CD14-positive monocyte (primary cell): Measurements from ENCODE around the gene LINC00632. TPM values are rescaled to one million over a fixed set of nuclear protein-coding genes. Genes with fewer than 3 reads are reported as not detected.

Source experiments
- DNase-seq, 3 donors: peaks; one replicate each; pipeline ENCODE4 v3.0.0-alpha.2; 2011 to 2022
- H2AFZ ChIP-seq: 2 replicates; pipeline ENCODE4 v1.6.0; 2012; ENCODE audit warnings: mild to moderate bottlenecking, low read depth, low read length, inconsistent platforms; ENCODE audit not compliant: insufficient read depth, poor library complexity, severe bottlenecking
- H3K27ac ChIP-seq, 2 donors: 1 replicate in 1 of 2; 2 replicates in 1 of 2; pipeline ENCODE4 v1.5.1; 2012 to 2013; ENCODE audit warnings: low read length in 2 of 2, control low read depth in 1 of 2, inconsistent platforms in 1 of 2, low read depth in 1 of 2, mild to moderate bottlenecking in 1 of 2
- H3K27me3 ChIP-seq, 2 donors: one replicate each; pipeline versions ENCODE4 v1.6.0 to v1.6.1; 2011 to 2013; ENCODE audit warnings: low read length in 2 of 2; ENCODE audit not compliant: control insufficient read depth in 2 of 2, insufficient read depth in 2 of 2
- H3K36me3 ChIP-seq, 2 donors: replicated peaks in 1 of 2; 1 replicate in 1 of 2; 2 replicates in 1 of 2; pipeline versions ENCODE4 v1.5.1 to v1.6.1; 2012 to 2013; ENCODE audit warnings: low read length in 2 of 2, control low read depth in 1 of 2, inconsistent platforms in 1 of 2, mild to moderate bottlenecking in 1 of 2; ENCODE audit not compliant: insufficient read depth in 2 of 2, control insufficient read depth in 1 of 2
- H3K4me1 ChIP-seq, 2 donors: 1 replicate in 1 of 2; 2 replicates in 1 of 2; pipeline versions ENCODE4 v1.5.1 to v1.6.1; 2012 to 2013; ENCODE audit warnings: low read length in 2 of 2, control low read depth in 1 of 2, inconsistent platforms in 1 of 2, mild to moderate bottlenecking in 1 of 2, moderate library complexity in 1 of 2; ENCODE audit not compliant: insufficient read depth in 2 of 2, control insufficient read depth in 1 of 2
- H3K4me2 ChIP-seq: replicated peaks from 2 replicates; pipeline ENCODE3; 2012; ENCODE audit warnings: low read length, moderate library complexity, mild to moderate bottlenecking; ENCODE audit not compliant: poor library complexity, severe bottlenecking; ENCODE audit errors: extremely low read depth
- H3K4me3 ChIP-seq, 3 experiments: fragments of 200-600 bp in 1 of 3; sonication (generic) in 1 of 3; replicated peaks in 1 of 3; 1 replicate in 2 of 3; 2 replicates in 1 of 3; pipeline ENCODE4 v1.5.1; 2011 to 2013; ENCODE audit warnings: low read length in 3 of 3, mild to moderate bottlenecking in 3 of 3, control low read depth in 2 of 3, low read depth in 2 of 3, inconsistent platforms in 1 of 3, moderate library complexity in 1 of 3
- H3K79me2 ChIP-seq: 2 replicates; pipeline ENCODE4 v1.6.0; 2012; ENCODE audit warnings: mild to moderate bottlenecking, control low read depth, inconsistent platforms, low read length, moderate library complexity; ENCODE audit not compliant: insufficient read depth
- H3K9ac ChIP-seq: 2 replicates; pipeline ENCODE4 v1.6.0; 2017; ENCODE audit warnings: low read length, mild to moderate bottlenecking; ENCODE audit not compliant: insufficient read depth, poor library complexity, severe bottlenecking
- H3K9me3 ChIP-seq, 2 donors: replicated peaks in 1 of 2; 1 replicate in 1 of 2; 2 replicates in 1 of 2; pipeline versions ENCODE4 v1.5.1 to v1.6.1; 2012 to 2013; ENCODE audit warnings: low read length in 2 of 2, control low read depth in 1 of 2; ENCODE audit not compliant: control insufficient read depth in 1 of 2, insufficient read depth in 1 of 2
- H4K20me1 ChIP-seq: 2 replicates; pipeline ENCODE4 v1.6.0; 2012; ENCODE audit warnings: mild to moderate bottlenecking, low read length, control low read depth, moderate library complexity; ENCODE audit not compliant: insufficient read depth
- H3K27ac Mint-ChIP-seq, 7 donors: one replicate each; pipeline ENCODE4 v1.8.0; 2020; ENCODE audit warnings: mild to moderate bottlenecking in 7 of 7, mixed read lengths in 7 of 7, moderate library complexity in 6 of 7, inconsistent platforms in 2 of 7
- H3K27me3 Mint-ChIP-seq, 3 donors: one replicate each; pipeline ENCODE4 v1.8.0; 2021 to 2022; ENCODE audit warnings: low read depth in 3 of 3, mild to moderate bottlenecking in 3 of 3, mixed read lengths in 3 of 3, moderate library complexity in 3 of 3, inconsistent platforms in 1 of 3
- H3K36me3 Mint-ChIP-seq, 2 donors: one replicate each; pipeline ENCODE4 v1.8.0; 2020; ENCODE audit warnings: mixed read lengths in 2 of 2, inconsistent platforms in 1 of 2, mild to moderate bottlenecking in 1 of 2
- H3K4me1 Mint-ChIP-seq: one replicate; pipeline ENCODE4 v1.8.0; 2020; ENCODE audit warnings: mild to moderate bottlenecking, mixed read lengths
- H3K4me3 Mint-ChIP-seq, 2 donors: one replicate each; pipeline ENCODE4 v1.8.0; 2020; ENCODE audit warnings: mild to moderate bottlenecking in 2 of 2, mixed read lengths in 2 of 2, moderate library complexity in 1 of 2
- H3K9me3 Mint-ChIP-seq, 7 donors: one replicate each; pipeline ENCODE4 v1.8.0; 2020 to 2022; ENCODE audit warnings: mixed read lengths in 7 of 7, mild to moderate bottlenecking in 6 of 7, moderate library complexity in 6 of 7, inconsistent platforms in 2 of 7
- CTCF ChIP-seq: fragments of 200-600 bp; IDR thresholded peaks from one replicate; pipeline ENCODE4 v1.8.0; 2022; ENCODE audit warnings: antibody characterized with exemption, mild to moderate bottlenecking
- WGBS: methylation state at CpG from one replicate; pipeline ENCODE4 v1.1.5; 2013; ENCODE audit warnings: missing lambda C conversion rate; ENCODE audit not compliant: insufficient coverage; 5-methylcytosine and 5-hydroxymethylcytosine counted together
- intact Hi-C, 2 donors: fragments of 100-400 bp; cut with micrococcal nuclease; formaldehyde crosslinking; loops; one replicate each; pipeline versions ENCODE4 v1.15.0 to v1.15.1; 2023
- polyA plus RNA-seq, 3 donors: library from polyadenylated mRNA; depleted of rRNA in 1 of 3; unstranded in 2 of 3; stranded (reverse) in 1 of 3; fragments of 300-500 nt in 2 of 3; fragments of >200 nt in 1 of 3; fragmentation: Illumina TruSeq in 2 of 3; gene quantifications; 1 replicate in 2 of 3; 2 replicates in 1 of 3; pipeline ENCODE4 v1.2.3, GENCODE V29; 2012 to 2021

Gene LINC00632
- polyA plus RNA-seq, 3 donors: not detected

- no peak for TF ChIP-seq CTCF
- no peaks in the 10 kb centered on the region for H3K4me1 ChIP-seq
- H3K27ac Mint-ChIP-seq: no peak overlapping the region
- no CpG with 5 or more reads among the region's 31 CpGs for WGBS
- no peaks in the 10 kb centered on the region for H4K20me1 ChIP-seq
- H3K9ac ChIP-seq: no peak overlapping the region
- H3K9me3 ChIP-seq: no peaks in the 10 kb centered on the region
- peaks cover 0 to 5% (median 3%) of the 10 kb centered on the region in 3 donors for H3K27me3 Mint-ChIP-seq
- no peak overlapping the region for H3K27ac ChIP-seq
- H3K4me1 Mint-ChIP-seq: no peaks in the 10 kb centered on the region
- no peaks in the 10 kb centered on the region for H3K79me2 ChIP-seq
- no peaks in the 10 kb centered on the region for H3K36me3 ChIP-seq
- H3K36me3 Mint-ChIP-seq: no peaks in the 10 kb centered on the region
- H3K4me2 ChIP-seq: no peak overlapping the region
- H3K9me3 Mint-ChIP-seq: no peaks in the 10 kb centered on the region
- H2AFZ ChIP-seq: no peak overlapping the region
- no peak overlapping the region for H3K4me3 ChIP-seq
- intact Hi-C loops: no loop called here
- DNase-seq: no peak
- H3K4me3 Mint-ChIP-seq: no peak overlapping the region
- H3K27me3 ChIP-seq: no peaks in the 10 kb centered on the region
Observed at GRCh38 chrX:140776320-140776719, 66.8 kb downstream of the LINC00632 start.

- no peak overlapping the region for H3K9ac ChIP-seq
- H3K4me2 ChIP-seq: no peak overlapping the region
- WGBS: no CpG with 5 or more reads among the region's 5 CpGs
Observed at GRCh38 chrX:140794642-140795041, 85.1 kb downstream of the LINC00632 start.

More at GRCh38 chrX:140794642-140795041, 85.1 kb downstream of the LINC00632 start:
- Mint-ChIP-seq H3K4me1 (no peaks in the 10 kb centered on the region), H3K27ac (no peak overlapping the region), H3K36me3 (no peaks in the 10 kb centered on the region), H3K4me3 (no peak overlapping the region), H3K9me3 (peaks cover 0 to 4% (median 0%) of the 10 kb centered on the region in 7 donors), H3K27me3 (no peaks in the 10 kb centered on the region)
- DNase-seq: no peak
- Histone ChIP-seq H4K20me1 (no peaks in the 10 kb centered on the region), H3K4me3 (no peak overlapping the region), H3K27me3 (no peaks in the 10 kb centered on the region), H3K36me3 (no peaks in the 10 kb centered on the region), H3K9me3 (no peaks in the 10 kb centered on the region), H3K27ac (no peak overlapping the region), H3K4me1 (no peaks in the 10 kb centered on the region), H2AFZ (no peak overlapping the region), H3K79me2 (no peaks in the 10 kb centered on the region)
- no peak for TF ChIP-seq CTCF
- intact Hi-C loops: no loop called here
